ENCODE measurements around the gene FAM236C. TPM values are rescaled to one million over a fixed set of nuclear protein-coding genes. Genes with fewer than 3 reads are reported as not detected.

The FAM236C gene
- total RNA-seq, 1 donor from 2014 or later: not detected

Other genes starting within 250 kb of the FAM236C start
- 4.8 TPM for gene PHKA1, start 198.3 kb upstream of the FAM236C start, total RNA-seq
- not detected for gene DMRTC1B, start 135.7 kb upstream of the FAM236C start, total RNA-seq
- not detected for gene FAM236B, start 130.0 kb upstream of the FAM236C start, total RNA-seq
- not detected for gene FAM236D, start 104.4 kb upstream of the FAM236C start, total RNA-seq
- not detected for gene FAM236A, start 25.6 kb downstream of the FAM236C start, total RNA-seq
- gene DMRTC1, start 31.2 kb downstream of the FAM236C start, total RNA-seq: not detected
- gene PABPC1L2B, start 90.3 kb downstream of the FAM236C start, total RNA-seq: not detected
- not detected for gene PABPC1L2A, start 166.9 kb downstream of the FAM236C start, total RNA-seq